Esophagus muscularis mucosa (tissue), 4 donors: ENCODE measurements around the gene SEC16A.

ENCODE experiments used
- EP300 ChIP-seq: sonication (generic); formaldehyde crosslinking; IDR thresholded peaks from one replicate; pipeline ENCODE4 v1.6.1; 2017; ENCODE audit warnings: antibody characterized with exemption
- POLR2A ChIP-seq: fragments of 450-650 bp; IDR thresholded peaks from one replicate; pipeline ENCODE4 v1.6.1; 2017; ENCODE audit warnings: antibody characterized with exemption, moderate library complexity, mild to moderate bottlenecking, low read depth
- POLR2AphosphoS5 ChIP-seq, 2 donors: sonication (generic); formaldehyde crosslinking; IDR thresholded peaks; one replicate each; pipeline ENCODE4 v1.6.1; 2017; ENCODE audit warnings: antibody characterized with exemption in 2 of 2
- TF ChIP-seq, protein P1 (sequence below), 3 experiments: fragments of 200-600 bp in 2 of 3; fragments of 450-650 bp in 1 of 3; sonication (generic) in 2 of 3; IDR thresholded peaks; one replicate each; pipeline ENCODE4 v1.5.1; 2017 to 2019; ENCODE audit warnings: antibody characterized with exemption in 3 of 3, mild to moderate bottlenecking in 2 of 3, moderate library complexity in 1 of 3

DNA sequence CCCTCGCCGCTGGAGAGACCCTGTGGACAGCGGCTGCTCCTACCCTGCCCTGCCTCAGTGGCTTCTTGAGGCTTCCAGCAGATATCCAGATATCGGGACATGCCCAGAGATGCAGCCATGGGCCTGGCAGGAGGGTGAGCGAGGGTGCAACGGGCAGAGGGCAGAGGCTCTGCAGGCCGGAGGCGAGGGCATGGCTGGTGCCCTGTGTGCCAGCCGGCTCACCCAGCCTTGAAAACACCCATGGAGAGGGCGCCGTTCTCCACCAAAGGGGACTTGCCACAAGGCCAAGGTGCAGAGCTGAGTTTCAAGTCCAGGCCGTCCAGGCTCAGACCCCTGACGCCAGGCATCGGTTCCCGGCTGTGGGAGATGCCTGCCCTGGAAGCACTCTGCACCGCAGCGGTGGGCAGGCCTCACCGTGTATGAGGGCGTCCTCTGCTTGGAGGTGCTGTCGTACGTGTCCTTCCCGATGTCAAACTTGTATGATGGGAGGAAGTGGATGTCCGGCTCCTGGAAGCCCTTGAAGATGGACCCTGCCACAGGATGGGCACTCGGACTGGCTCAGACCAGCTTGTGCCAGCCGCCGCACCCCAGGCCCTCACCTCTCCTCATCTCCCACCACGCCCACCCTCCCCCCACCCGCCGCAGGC lies 52.1 kb downstream of the SEC16A start:
- TF ChIP-seq, protein P1, sequence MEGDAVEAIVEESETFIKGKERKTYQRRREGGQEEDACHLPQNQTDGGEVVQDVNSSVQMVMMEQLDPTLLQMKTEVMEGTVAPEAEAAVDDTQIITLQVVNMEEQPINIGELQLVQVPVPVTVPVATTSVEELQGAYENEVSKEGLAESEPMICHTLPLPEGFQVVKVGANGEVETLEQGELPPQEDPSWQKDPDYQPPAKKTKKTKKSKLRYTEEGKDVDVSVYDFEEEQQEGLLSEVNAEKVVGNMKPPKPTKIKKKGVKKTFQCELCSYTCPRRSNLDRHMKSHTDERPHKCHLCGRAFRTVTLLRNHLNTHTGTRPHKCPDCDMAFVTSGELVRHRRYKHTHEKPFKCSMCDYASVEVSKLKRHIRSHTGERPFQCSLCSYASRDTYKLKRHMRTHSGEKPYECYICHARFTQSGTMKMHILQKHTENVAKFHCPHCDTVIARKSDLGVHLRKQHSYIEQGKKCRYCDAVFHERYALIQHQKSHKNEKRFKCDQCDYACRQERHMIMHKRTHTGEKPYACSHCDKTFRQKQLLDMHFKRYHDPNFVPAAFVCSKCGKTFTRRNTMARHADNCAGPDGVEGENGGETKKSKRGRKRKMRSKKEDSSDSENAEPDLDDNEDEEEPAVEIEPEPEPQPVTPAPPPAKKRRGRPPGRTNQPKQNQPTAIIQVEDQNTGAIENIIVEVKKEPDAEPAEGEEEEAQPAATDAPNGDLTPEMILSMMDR (IDR thresholded peaks at IDR 0.05) = no peak
- no peak for TF ChIP-seq POLR2AphosphoS5 (IDR thresholded peaks at IDR 0.05)
- no peak for TF ChIP-seq EP300
- no peak for TF ChIP-seq POLR2A
